Chondrocyte (in vitro differentiated cells): ENCODE results near the gene ATF5. TPM values are rescaled to one million over a fixed set of nuclear protein-coding genes. Genes with fewer than 3 reads are reported as not detected.

Experiments
- DNase-seq: peaks from one replicate; pipeline ENCODE4 v3.0.0; 2021; ENCODE audit warnings: mixed read lengths, low spot score
- H3K27ac Mint-ChIP-seq: one replicate; pipeline ENCODE4 v1.8.0; 2021; ENCODE audit warnings: mild to moderate bottlenecking, moderate library complexity, mixed read lengths; ENCODE audit not compliant: unreplicated experiment
- H3K27me3 Mint-ChIP-seq: 2 replicates; pipeline ENCODE4 v1.8.0; 2021; ENCODE audit warnings: low read depth, mixed read lengths
- H3K36me3 Mint-ChIP-seq: 2 replicates; pipeline ENCODE4 v1.8.0; 2021; ENCODE audit warnings: low read depth, mixed read lengths
- H3K4me1 Mint-ChIP-seq: 2 replicates; pipeline ENCODE4 v1.8.0; 2021; ENCODE audit warnings: low read depth, mild to moderate bottlenecking, mixed read lengths
- H3K4me3 Mint-ChIP-seq: one replicate; pipeline ENCODE4 v1.8.0; 2021; ENCODE audit warnings: mild to moderate bottlenecking, moderate library complexity, mixed read lengths; ENCODE audit not compliant: unreplicated experiment
- H3K9me3 Mint-ChIP-seq: 2 replicates; pipeline ENCODE4 v1.8.0; 2021; ENCODE audit warnings: low read depth, mixed read lengths
- CTCF ChIP-seq: fragments of 200-600 bp; sonication (generic); IDR thresholded peaks from 2 replicates; pipeline ENCODE4 v1.5.0; 2021; ENCODE audit warnings: antibody characterized with exemption, mild to moderate bottlenecking, moderate library complexity
- total RNA-seq: library from RNA; stranded (reverse); gene quantifications from 3 replicates; pipeline ENCODE4 v1.2.1, GENCODE V29; 2021

The ATF5 gene
- total RNA-seq, 1 donor from 2014 or later = 53.4 TPM

GRCh38 chr19:49890349-49891311, 38.4 kb upstream of the ATF5 start:
- Mint-ChIP-seq H3K27ac (no peak overlapping the region), H3K4me3 (peak overlapping the region; percentile 59), H3K36me3 (peaks cover 3% of the 10 kb centered on the region), H3K9me3 (no peaks in the 10 kb centered on the region), H3K4me1 (peaks cover 2% of the 10 kb centered on the region), H3K27me3 (peaks cover 10% of the 10 kb centered on the region)
- TF ChIP-seq CTCF = peak; percentile 58
- no peak for DNase-seq

GRCh38 chr19:49891393-49891792, 37.6 kb upstream of the ATF5 start:
- no peaks in the 10 kb centered on the region for H3K9me3 Mint-ChIP-seq
- peaks cover 2% of the 10 kb centered on the region for H3K4me1 Mint-ChIP-seq
- H3K4me3 Mint-ChIP-seq = no peak overlapping the region
- no peak for DNase-seq
- H3K36me3 Mint-ChIP-seq = peaks cover 2% of the 10 kb centered on the region
- no peak overlapping the region for H3K27ac Mint-ChIP-seq
- no peak for TF ChIP-seq CTCF
- H3K27me3 Mint-ChIP-seq = peaks cover 12% of the 10 kb centered on the region

GRCh38 chr19:49892716-49893115, 36.3 kb upstream of the ATF5 start:
- Mint-ChIP-seq H3K27me3 (peaks cover 12% of the 10 kb centered on the region), H3K4me3 (no peak overlapping the region), H3K27ac (no peak overlapping the region), H3K36me3 (no peaks in the 10 kb centered on the region), H3K4me1 (peaks cover 5% of the 10 kb centered on the region), H3K9me3 (no peaks in the 10 kb centered on the region)
- TF ChIP-seq CTCF = no peak
- no peak for DNase-seq

- peaks cover 6% of the 10 kb centered on the region for H3K4me1 Mint-ChIP-seq
- H3K9me3 Mint-ChIP-seq = no peaks in the 10 kb centered on the region
- H3K4me3 Mint-ChIP-seq = no peak overlapping the region
- no peak overlapping the region for H3K27ac Mint-ChIP-seq
- DNase-seq = no peak
- no peak for TF ChIP-seq CTCF
- H3K27me3 Mint-ChIP-seq = peaks cover 12% of the 10 kb centered on the region
- no peaks in the 10 kb centered on the region for H3K36me3 Mint-ChIP-seq
Observed at GRCh38 chr19:49894011-49894664, 34.9 kb upstream of the ATF5 start.

GRCh38 chr19:49894879-49895565, 34.0 kb upstream of the ATF5 start:
- H3K27me3 Mint-ChIP-seq = peaks cover 12% of the 10 kb centered on the region

More at GRCh38 chr19:49894879-49895565, 34.0 kb upstream of the ATF5 start:
- TF ChIP-seq CTCF = no peak
- peaks cover 6% of the 10 kb centered on the region for H3K4me1 Mint-ChIP-seq
- no peak overlapping the region for H3K27ac Mint-ChIP-seq
- no peaks in the 10 kb centered on the region for H3K9me3 Mint-ChIP-seq
- DNase-seq = no peak
- H3K4me3 Mint-ChIP-seq = no peak overlapping the region
- H3K36me3 Mint-ChIP-seq = no peaks in the 10 kb centered on the region
